Karpas-422 (cell line): Measurements from ENCODE around the gene PPP1R9B. TPM values are rescaled to one million over a fixed set of nuclear protein-coding genes. Genes with fewer than 3 reads are reported as not detected.

ENCODE experiments used
- DNase-seq: peaks from one replicate; pipeline ENCODE4 v3.0.0-alpha.2; 2015
- H2AFZ ChIP-seq: fragments of 200-600 bp; sonication (generic); 2 replicates; pipeline ENCODE4 v1.6.1; 2014; ENCODE audit warnings: antibody characterized with exemption, low read length, mixed read lengths
- H3K27ac ChIP-seq: fragments of 200-600 bp; sonication (generic); 2 replicates; pipeline ENCODE4 v1.5.1; 2014; ENCODE audit warnings: mild to moderate bottlenecking, low read length, moderate library complexity
- H3K27me3 ChIP-seq: fragments of 200-600 bp; sonication (generic); 2 replicates; pipeline ENCODE4 v1.6.1; 2014; ENCODE audit warnings: low read length, mixed read lengths
- H3K36me3 ChIP-seq: fragments of 200-600 bp; sonication (generic); 2 replicates; pipeline ENCODE4 v1.6.1; 2014; ENCODE audit warnings: low read length, mixed read lengths; ENCODE audit not compliant: insufficient read depth
- H3K4me1 ChIP-seq: fragments of 200-600 bp; sonication (generic); 2 replicates; pipeline ENCODE4 v1.6.1; 2014; ENCODE audit warnings: mild to moderate bottlenecking, low read length, mixed read lengths
- H3K4me2 ChIP-seq: fragments of 200-600 bp; sonication (generic); 2 replicates; pipeline ENCODE4 v1.6.1; 2014; ENCODE audit warnings: low read length, low read depth, mild to moderate bottlenecking; ENCODE audit not compliant: poor library complexity, severe bottlenecking
- H3K4me3 ChIP-seq: fragments of 200-600 bp; sonication (generic); 2 replicates; pipeline ENCODE4 v1.5.1; 2014; ENCODE audit warnings: mild to moderate bottlenecking, antibody characterized with exemption, low read length, mixed read lengths
- H3K79me2 ChIP-seq: fragments of 200-600 bp; sonication (generic); 2 replicates; pipeline ENCODE4 v1.6.1; 2014; ENCODE audit warnings: mild to moderate bottlenecking, low read length, mixed read lengths
- H3K9ac ChIP-seq: fragments of 200-600 bp; sonication (generic); 2 replicates; pipeline ENCODE4 v1.6.0; 2014; ENCODE audit warnings: low read length
- H3K9me2 ChIP-seq: fragments of 200-600 bp; sonication (generic), shearing (Covaris generic); replicated peaks from 2 replicates; pipeline ENCODE4 v1.6.0; 2014; ENCODE audit warnings: mild to moderate bottlenecking, low read length, moderate library complexity; ENCODE audit not compliant: insufficient read depth
- H3K9me3 ChIP-seq: fragments of 300-700, 200-600 bp; sonication (generic); 2 replicates; pipeline ENCODE4 v1.6.1; 2014; ENCODE audit warnings: low read length, mixed read lengths
- H4K20me1 ChIP-seq: fragments of 200-600 bp; sonication (generic); 2 replicates; pipeline ENCODE4 v1.6.1; 2014; ENCODE audit warnings: mild to moderate bottlenecking, antibody characterized with exemption, low read length, low read depth; ENCODE audit not compliant: insufficient read depth
- total RNA-seq: library from RNA; depleted of rRNA; stranded (reverse); fragments of >200 nt; shearing (Covaris generic); gene quantifications from 2 replicates; pipeline ENCODE4 v1.2.3, GENCODE V29; 2014; ENCODE audit warnings: low replicate concordance

Gene PPP1R9B
- total RNA-seq, 1 experiment from 2014 or later: 41.0 TPM

- no peaks in the 10 kb centered on the region for H3K9me3 ChIP-seq
- H3K36me3 ChIP-seq: no peaks in the 10 kb centered on the region
- no peaks in the 10 kb centered on the region for H3K79me2 ChIP-seq
- no peaks in the 10 kb centered on the region for H3K27me3 ChIP-seq
- H3K9ac ChIP-seq: no peak overlapping the region
- H4K20me1 ChIP-seq: 0 out of 2 replicates have a peak, but pooled peaks cover 3% of the 10 kb centered on the region
- H3K4me1 ChIP-seq: peaks cover 4% of the 10 kb centered on the region
- H2AFZ ChIP-seq: no peak overlapping the region
- no peak overlapping the region for H3K4me2 ChIP-seq
- no peak overlapping the region for H3K4me3 ChIP-seq
- no peak for DNase-seq
- no peak overlapping the region for H3K27ac ChIP-seq
- H3K9me2 ChIP-seq: no peaks in the 10 kb centered on the region
Observed at GRCh38 chr17:50091918-50092285, 58.6 kb downstream of the PPP1R9B start.

- no peak overlapping the region for H3K27ac ChIP-seq
- no peaks in the 10 kb centered on the region for H3K9me2 ChIP-seq
- H2AFZ ChIP-seq: no peak overlapping the region
- no peak overlapping the region for H3K4me3 ChIP-seq
- H3K4me2 ChIP-seq: no peak overlapping the region
- H3K79me2 ChIP-seq: no peaks in the 10 kb centered on the region
- 0 out of 2 replicates have a peak, but pooled peaks cover 3% of the 10 kb centered on the region for H4K20me1 ChIP-seq
- no peaks in the 10 kb centered on the region for H3K36me3 ChIP-seq
- no peaks in the 10 kb centered on the region for H3K9me3 ChIP-seq
- no peaks in the 10 kb centered on the region for H3K27me3 ChIP-seq
- DNase-seq: no peak
- H3K4me1 ChIP-seq: peaks cover 4% of the 10 kb centered on the region
- no peak overlapping the region for H3K9ac ChIP-seq
Observed at GRCh38 chr17:50090971-50091917, 59.2 kb downstream of the PPP1R9B start.

GRCh38 chr17:50090071-50090470, 60.4 kb downstream of the PPP1R9B start:
- DNase-seq: no peak
- no peaks in the 10 kb centered on the region for H3K36me3 ChIP-seq
- H4K20me1 ChIP-seq: 0 out of 2 replicates have a peak, but pooled peaks cover 3% of the 10 kb centered on the region
- no peaks in the 10 kb centered on the region for H3K79me2 ChIP-seq
- no peak overlapping the region for H3K4me2 ChIP-seq
- no peak overlapping the region for H3K27ac ChIP-seq
- H3K4me3 ChIP-seq: no peak overlapping the region
- no peak overlapping the region for H2AFZ ChIP-seq
- H3K9ac ChIP-seq: no peak overlapping the region
- H3K27me3 ChIP-seq: no peaks in the 10 kb centered on the region
- no peaks in the 10 kb centered on the region for H3K9me3 ChIP-seq
- peaks cover 4% of the 10 kb centered on the region for H3K4me1 ChIP-seq
- H3K9me2 ChIP-seq: no peaks in the 10 kb centered on the region

- DNase-seq: no peak
- Histone ChIP-seq H3K4me2 (no peak overlapping the region), H3K9me2 (no peaks in the 10 kb centered on the region), H3K79me2 (no peaks in the 10 kb centered on the region), H3K36me3 (no peaks in the 10 kb centered on the region), H3K27me3 (no peaks in the 10 kb centered on the region), H3K9me3 (no peaks in the 10 kb centered on the region), H4K20me1 (0 out of 2 replicates have a peak, but pooled peaks cover 3% of the 10 kb centered on the region), H3K4me3 (no peak overlapping the region), H3K9ac (no peak overlapping the region), H3K27ac (no peak overlapping the region), H3K4me1 (no peaks in the 10 kb centered on the region), H2AFZ (no peak overlapping the region)
Observed at GRCh38 chr17:50088952-50089825, 61.3 kb downstream of the PPP1R9B start.

- DNase-seq: no peak
- no peak overlapping the region for H3K4me2 ChIP-seq
- no peak overlapping the region for H2AFZ ChIP-seq
- 0 out of 2 replicates have a peak, but pooled peaks cover 3% of the 10 kb centered on the region for H4K20me1 ChIP-seq
- H3K9me2 ChIP-seq: no peaks in the 10 kb centered on the region
- no peaks in the 10 kb centered on the region for H3K36me3 ChIP-seq
- H3K4me3 ChIP-seq: no peak overlapping the region
- no peaks in the 10 kb centered on the region for H3K4me1 ChIP-seq
- H3K79me2 ChIP-seq: no peaks in the 10 kb centered on the region
- no peak overlapping the region for H3K9ac ChIP-seq
- no peaks in the 10 kb centered on the region for H3K9me3 ChIP-seq
- no peak overlapping the region for H3K27ac ChIP-seq
- no peaks in the 10 kb centered on the region for H3K27me3 ChIP-seq
Observed at GRCh38 chr17:50087912-50088405, 62.5 kb downstream of the PPP1R9B start.

- no peaks in the 10 kb centered on the region for H3K9me2 ChIP-seq
- H3K36me3 ChIP-seq: no peaks in the 10 kb centered on the region
- 0 out of 2 replicates have a peak, but pooled peaks cover 3% of the 10 kb centered on the region for H4K20me1 ChIP-seq
Observed at GRCh38 chr17:50087246-50087911, 63.1 kb downstream of the PPP1R9B start.

More at GRCh38 chr17:50087246-50087911, 63.1 kb downstream of the PPP1R9B start:
- no peak overlapping the region for H3K27ac ChIP-seq
- H3K4me1 ChIP-seq: no peaks in the 10 kb centered on the region
- peak; percentile 87 for DNase-seq
- H3K4me2 ChIP-seq: no peak overlapping the region
- no peaks in the 10 kb centered on the region for H3K27me3 ChIP-seq
- no peaks in the 10 kb centered on the region for H3K79me2 ChIP-seq
- no peak overlapping the region for H2AFZ ChIP-seq
- no peaks in the 10 kb centered on the region for H3K9me3 ChIP-seq
- H3K4me3 ChIP-seq: no peak overlapping the region
- H3K9ac ChIP-seq: no peak overlapping the region
